Fibroblast of lung (primary cell): ENCODE data around the gene SLIT3.

Experiments
- CTCF ChIP-seq, 2 donors: IDR thresholded peaks in 1 of 2; conservative IDR thresholded peaks in 1 of 2; 1 replicate in 1 of 2; 2 replicates in 1 of 2; pipeline ENCODE4 v1.5.1; 2011 to 2012; ENCODE audit warnings: low read length in 2 of 2, control low read depth in 1 of 2, inconsistent platforms in 1 of 2, low read depth in 1 of 2, mild to moderate bottlenecking in 1 of 2
- EZH2 ChIP-seq: IDR thresholded peaks from 2 replicates; pipeline ENCODE4 v1.5.1; 2012; ENCODE audit warnings: low read length, control low read depth, mild to moderate bottlenecking; ENCODE audit errors: missing control alignments

- TF ChIP-seq CTCF (conservative IDR thresholded peaks at IDR 0.05 in 1 of 2, IDR thresholded peaks at IDR 0.05 in 1 of 2; ENCODE audit: low read depth in 1 of 2, low read length in 2 of 2) = no peak
- no peak for TF ChIP-seq EZH2
Observed at GRCh38 chr5:168803541-168803940, 497.4 kb downstream of the SLIT3 start.
